NCI-H128 (cell line): ENCODE data around the gene FNDC1.
"Not testable (repeated sequence)": the region's sequence is repeated elsewhere in the genome, so short reads cannot be mapped to it uniquely, and the experiment has no call there.

Experiments
- DNase-seq: peaks from one replicate; lab custom pipeline; 2025; ENCODE audit not compliant: unreplicated experiment; lab: John Stamatoyannopoulos, UW

The FNDC1 gene

DNA sequence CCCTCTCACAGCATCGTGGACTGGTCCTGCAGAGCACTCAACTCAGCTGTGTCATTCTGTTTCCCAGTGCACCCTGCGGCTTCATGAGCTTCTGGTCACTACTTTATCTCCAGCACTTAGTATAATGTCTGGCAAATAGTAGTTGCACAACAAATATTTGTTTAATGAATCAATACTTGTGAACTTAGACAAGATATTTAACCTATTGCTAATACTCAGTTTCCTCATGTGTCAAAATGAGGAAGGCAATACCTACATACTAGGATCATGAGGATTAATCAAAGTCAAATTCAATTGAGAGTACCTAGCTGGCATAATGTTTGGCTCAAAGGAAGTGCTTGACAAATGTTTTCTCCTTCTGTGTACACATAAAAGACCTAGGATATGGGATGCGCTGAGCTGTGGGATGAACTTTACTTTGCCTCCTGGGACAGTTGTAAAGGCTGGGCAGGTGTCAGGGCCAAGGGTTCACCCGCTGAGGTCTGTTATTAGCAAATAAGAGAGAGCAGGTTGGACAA lies 86.3 kb downstream of the FNDC1 start:
- DNase-seq, result no peak

DNA sequence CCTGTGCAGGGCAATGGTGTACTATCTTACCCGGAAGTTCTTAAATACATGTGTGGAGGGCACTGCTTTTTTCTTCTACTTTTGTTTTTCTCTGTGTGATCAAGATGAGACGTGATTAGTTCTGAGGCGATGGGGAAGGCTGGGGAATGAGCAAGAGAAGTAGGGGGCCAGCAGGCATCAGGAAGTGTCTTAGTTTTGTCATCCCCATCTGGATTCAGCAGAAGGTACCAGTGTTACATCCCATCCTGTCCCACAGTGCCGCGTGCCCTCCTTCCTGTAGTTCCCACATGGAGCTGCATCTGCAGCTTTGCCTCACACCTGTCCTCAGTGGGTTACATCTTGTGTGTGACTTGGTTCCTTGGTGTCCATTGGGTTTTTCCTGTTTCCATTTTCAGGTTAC lies 86.9 kb downstream of the FNDC1 start:
- DNase-seq, result no peak

DNA sequence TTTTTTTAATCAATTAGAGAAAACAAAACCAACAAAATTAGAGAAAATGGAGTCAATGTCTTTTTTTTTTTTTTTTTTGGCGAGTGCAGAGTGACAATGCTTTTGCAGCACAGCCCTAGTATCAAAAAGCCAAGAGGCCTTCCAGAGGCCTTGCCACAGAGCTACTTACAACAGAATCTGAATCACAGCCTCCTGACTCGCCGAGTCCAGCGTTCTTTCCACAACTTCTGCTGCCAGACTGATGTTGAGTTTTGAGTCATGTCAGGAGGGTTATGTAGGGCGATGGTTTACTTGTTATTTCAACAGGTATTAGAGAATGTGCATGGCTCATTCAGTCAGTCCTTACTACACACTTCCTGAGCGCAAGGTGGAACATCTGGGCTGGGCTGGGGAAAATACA lies 88.6 kb downstream of the FNDC1 start:
- no peak for DNase-seq

- DNase-seq, result no peak
Observed at GRCh38 chr6:159259441-159260125, 90.4 kb downstream of the FNDC1 start.

DNA sequence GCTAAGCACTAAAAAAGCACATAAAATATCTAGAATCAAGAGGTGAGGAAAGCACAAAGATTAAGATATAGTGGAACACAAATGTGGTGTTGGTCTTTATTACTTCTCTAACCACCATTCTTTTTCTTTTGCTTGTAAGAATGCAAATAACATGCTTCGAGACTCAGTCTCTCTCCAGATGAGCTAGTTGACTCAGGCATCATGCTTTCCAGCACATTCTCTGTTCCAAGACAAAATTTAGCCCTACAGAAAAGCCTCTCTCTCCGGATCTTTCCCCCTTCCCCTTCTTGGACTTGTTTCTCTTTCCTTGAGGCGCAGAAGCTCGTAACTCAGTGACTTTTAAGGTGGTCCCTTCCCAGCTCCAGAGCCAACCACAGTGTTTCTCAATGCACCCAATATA lies 91.0 kb downstream of the FNDC1 start:
- no peak for DNase-seq

GRCh38 chr6:159261995-159262394 lies 92.8 kb downstream of the FNDC1 start:
- DNase-seq, result no peak

DNA sequence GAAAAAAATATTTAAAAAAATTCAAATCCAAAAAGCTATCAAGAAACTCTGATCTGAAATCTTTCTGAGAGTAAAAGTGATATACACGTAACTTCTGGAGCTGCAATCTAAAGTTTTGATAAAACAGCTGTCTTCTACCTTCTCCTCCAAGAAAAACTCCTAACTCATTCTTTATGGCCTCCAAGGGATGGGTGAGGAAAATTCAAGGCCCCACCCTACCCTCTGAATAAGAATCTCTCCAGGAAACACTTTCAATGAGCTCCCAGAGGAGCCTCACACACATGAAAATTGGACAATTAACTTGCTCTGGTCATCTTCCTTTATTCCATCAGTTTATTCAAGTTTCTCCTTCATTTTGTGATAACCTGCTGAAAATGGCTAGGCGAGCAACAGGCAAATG lies 93.4 kb downstream of the FNDC1 start:
- DNase-seq, result no peak

DNA sequence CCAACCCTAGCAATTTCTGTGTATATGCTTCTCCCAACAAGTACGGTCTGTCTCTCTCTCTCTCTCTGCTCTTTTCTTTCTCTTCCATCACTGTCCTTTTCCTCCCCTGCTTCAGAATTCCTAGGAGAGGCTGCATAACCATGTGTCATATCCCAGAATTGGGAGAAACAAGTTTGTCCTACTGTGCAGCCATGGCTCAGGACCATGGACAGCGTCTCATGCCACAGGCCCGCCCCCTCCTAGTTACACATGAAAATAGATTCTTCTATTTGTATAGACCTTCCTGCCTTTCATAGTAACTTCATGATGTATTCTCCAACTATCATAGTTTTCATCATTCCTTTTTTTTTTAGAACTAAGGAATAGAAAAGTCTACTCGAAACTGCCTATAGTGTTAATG lies 98.0 kb downstream of the FNDC1 start:
- DNase-seq, result no peak

GRCh38 chr6:159268511-159268910 lies 99.3 kb downstream of the FNDC1 start:
- DNase-seq, result no peak

DNA sequence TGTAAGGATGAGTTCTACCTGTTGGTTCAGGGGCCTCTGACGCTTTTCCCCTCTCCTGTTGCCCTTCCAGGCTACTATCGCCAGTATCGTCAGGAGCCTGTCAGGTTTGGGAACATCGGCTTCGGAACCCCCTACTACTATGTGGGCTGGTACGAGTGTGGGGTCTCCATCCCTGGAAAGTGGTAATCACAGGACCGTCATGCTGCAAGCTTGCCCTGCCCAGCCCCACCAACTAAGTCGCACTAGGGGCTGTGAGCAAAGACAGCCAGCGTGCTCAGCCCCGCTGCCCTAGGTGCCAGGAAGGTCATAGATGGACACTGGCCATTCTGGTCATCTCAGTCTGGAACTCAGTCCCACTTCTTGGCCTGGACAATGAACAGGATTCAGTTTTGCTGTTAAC lies 102.1 kb downstream of the FNDC1 start:
- DNase-seq, result no peak

GRCh38 chr6:159278626-159279025 lies 109.4 kb downstream of the FNDC1 start:
- DNase-seq, result no peak

DNA sequence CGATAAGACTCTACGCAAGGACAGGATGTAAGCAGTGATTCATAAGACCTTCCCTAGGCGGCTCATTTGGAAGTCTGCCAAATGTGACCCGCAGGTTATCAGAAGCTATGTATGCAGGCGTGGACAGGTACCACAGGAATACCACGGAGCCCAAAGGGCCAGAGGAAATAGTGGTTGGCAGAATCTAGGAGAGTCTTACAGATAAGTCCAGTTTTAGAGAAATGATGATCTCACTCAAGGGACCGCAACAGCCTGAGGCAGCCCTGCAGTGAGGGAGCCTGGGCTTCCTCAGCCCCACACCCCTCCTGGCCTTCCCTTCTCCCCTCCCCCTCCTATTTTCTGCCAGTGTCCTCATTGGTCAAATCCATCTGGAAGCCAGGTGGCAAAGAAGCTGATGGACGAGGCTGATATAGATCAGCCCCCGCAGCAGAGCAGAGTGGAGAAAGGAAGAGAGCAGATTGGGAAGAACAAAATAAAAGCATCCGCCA lies 110.6 kb downstream of the FNDC1 start:
- DNase-seq, result no peak

GRCh38 chr6:159282421-159282820 lies 113.2 kb downstream of the FNDC1 start:
- no peak for DNase-seq

GRCh38 chr6:159284661-159285060 lies 115.5 kb downstream of the FNDC1 start:
- DNase-seq, result not testable (repeated sequence)

DNA sequence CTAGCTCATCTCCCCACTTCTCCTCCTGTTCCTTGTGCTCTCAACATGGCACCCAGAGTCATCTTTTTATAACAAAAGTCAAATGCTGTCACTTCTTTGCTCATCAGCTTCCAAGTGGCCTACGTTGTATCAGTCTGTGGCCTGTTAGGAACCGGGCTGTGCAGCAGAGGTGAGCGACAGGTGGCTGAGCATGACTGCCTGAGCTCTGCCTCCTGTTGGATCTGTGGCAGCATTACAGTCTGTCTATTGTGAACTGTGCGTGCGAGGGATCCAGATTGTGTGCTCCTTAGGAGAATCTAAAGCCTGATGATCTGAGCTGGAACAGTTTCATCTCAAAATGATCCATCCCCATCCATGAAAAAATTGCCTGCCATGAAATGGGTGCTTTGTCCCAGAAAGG lies 129.6 kb downstream of the FNDC1 start:
- no peak for DNase-seq

DNA sequence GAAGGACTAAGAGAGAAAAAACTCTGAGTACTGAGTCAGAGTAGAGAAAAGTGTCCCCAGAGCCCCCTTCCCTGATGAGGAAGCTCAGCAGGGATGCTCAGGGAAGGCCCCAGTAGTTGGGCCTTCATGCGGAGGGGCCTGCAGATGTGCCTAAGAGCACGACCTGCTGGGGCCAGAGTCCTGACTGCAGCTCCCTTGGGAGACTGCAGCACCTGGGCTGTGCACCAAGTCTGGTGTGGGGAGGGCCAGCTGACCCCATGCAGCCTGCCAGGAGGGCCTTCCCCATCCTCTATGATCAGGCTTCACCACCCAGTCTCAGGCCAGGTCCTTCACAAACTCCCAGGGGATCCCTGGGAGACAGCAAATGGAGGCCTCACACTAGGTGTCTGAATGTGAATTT lies 130.4 kb downstream of the FNDC1 start:
- DNase-seq, result no peak

DNA sequence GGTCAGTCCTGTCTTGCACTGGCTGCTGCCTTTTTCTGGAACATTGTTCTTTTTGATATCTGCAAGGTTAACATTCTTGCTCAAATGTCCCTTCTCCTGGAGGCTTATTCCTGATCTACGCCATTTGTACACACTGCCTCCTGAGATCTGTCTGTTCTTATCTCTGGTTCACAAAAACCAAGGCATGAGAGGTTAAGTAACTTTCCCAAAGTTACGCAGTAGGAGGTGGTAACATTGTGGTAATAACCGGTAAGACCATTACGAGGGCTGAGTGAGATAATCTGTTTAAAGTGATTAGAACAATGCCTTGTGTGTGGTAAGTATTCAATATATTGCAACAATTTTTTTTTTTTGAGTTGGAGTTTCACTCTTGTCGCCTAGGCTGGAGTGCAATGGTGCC lies 132.1 kb downstream of the FNDC1 start:
- no peak for DNase-seq

GRCh38 chr6:159301810-159302593 lies 132.8 kb downstream of the FNDC1 start:
- no peak for DNase-seq

DNA sequence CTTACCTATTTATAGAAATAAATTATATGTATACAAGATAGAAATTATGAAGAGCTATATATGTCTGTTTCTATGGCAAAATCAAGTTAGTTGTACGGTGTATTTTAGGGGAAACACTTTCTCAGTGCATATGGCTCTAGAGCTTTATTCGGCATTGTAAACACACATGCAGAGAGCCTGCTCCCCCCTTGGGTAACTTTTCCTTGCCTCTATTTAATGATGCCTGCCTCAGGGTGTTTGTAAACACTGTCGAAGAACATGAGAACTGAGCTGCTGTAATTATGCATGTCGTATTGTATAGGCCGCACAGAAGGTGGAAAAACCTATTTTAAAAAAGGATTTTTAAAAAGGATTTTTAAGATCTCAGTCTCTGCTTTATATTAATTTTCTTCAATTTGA lies 133.4 kb downstream of the FNDC1 start:
- no peak for DNase-seq

- no peak for DNase-seq
Observed at GRCh38 chr6:159303159-159303558, 134.0 kb downstream of the FNDC1 start.

GRCh38 chr6:159303784-159304183 lies 134.6 kb downstream of the FNDC1 start:
- no peak for DNase-seq

DNA sequence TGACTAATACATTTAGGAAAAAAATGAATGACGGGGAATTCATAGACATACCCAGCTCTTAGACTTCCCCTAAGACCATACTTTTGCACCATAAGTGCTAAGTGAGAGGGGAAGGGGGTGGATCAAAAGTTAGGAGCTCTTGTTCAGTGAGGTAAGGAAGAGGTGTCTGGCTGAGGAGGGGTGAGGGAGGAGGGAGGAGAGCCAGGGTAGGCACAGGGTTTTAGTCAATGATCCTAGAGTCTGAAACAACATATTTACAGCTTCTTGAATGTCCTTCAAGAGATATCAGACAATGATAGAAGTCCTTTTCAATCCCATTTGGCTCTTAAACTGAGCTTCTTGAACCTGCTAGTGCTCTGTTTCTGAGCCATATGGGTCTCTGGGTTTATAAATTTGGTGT lies 135.4 kb downstream of the FNDC1 start:
- DNase-seq, result no peak
